SH-SY5Y (cell line): ENCODE data around the gene MARS1.

Experiments
- GATA2 ChIP-seq: IDR thresholded peaks from 2 replicates; pipeline ENCODE4 v1.6.1; 2011; ENCODE audit warnings: mild to moderate bottlenecking, low read depth, low read length
- GATA3 ChIP-seq: IDR thresholded peaks from 2 replicates; pipeline ENCODE4 v1.6.1; 2011; ENCODE audit warnings: low read depth, mild to moderate bottlenecking, low read length, moderate library complexity

GRCh38 chr12:57500213-57500612, 12.3 kb downstream of the MARS1 start:
- TF ChIP-seq GATA2: no peak
- no peak for TF ChIP-seq GATA3
